NCI-H510A treated with DMSO at 0.1 percent for 48 hours (cell line): ENCODE results near the gene ZCCHC24.

Experiments used
- DNase-seq: peaks from one replicate; lab custom pipeline; 2025; lab: John Stamatoyannopoulos, UW

The ZCCHC24 gene

DNA sequence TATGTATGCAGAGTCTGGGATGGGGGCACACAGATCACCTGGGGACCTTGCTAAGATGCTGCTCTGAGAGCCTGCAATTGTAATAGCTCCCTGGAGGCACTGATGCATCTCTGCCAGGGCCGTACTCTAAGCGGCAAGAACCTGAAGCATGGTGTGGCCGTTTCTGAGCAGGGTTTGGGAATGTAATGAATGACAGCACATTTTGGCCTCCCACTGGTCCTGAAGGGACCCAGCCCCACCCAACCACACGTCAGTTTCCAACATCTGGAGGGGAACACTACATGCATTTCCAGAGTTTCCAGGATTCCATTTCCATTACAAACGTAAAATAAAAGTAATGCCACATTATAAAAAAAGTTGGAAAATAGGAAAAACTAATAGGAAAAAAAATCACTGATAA is 14.0 kb downstream of the ZCCHC24 start:
- no peak for DNase-seq

DNA sequence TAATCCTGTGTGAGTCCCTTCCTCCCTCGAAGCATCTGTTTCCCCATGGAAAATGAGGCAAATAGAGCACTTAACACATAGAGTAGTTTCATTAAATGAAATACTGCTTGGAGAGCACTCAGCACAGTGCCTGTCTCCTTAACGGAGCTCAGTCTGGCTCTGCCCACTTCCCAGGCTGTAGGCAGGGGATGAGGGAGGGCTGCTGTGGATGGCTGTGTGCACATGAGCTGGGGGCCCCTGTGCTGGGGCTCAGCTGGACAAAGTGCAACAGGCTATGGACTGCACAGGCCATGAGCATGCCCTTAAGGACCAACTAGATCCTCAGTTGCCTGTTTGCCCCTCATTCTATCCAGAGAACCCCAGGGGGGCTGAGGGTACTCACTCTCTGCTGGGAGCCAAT is 14.5 kb downstream of the ZCCHC24 start:
- no peak for DNase-seq

DNA sequence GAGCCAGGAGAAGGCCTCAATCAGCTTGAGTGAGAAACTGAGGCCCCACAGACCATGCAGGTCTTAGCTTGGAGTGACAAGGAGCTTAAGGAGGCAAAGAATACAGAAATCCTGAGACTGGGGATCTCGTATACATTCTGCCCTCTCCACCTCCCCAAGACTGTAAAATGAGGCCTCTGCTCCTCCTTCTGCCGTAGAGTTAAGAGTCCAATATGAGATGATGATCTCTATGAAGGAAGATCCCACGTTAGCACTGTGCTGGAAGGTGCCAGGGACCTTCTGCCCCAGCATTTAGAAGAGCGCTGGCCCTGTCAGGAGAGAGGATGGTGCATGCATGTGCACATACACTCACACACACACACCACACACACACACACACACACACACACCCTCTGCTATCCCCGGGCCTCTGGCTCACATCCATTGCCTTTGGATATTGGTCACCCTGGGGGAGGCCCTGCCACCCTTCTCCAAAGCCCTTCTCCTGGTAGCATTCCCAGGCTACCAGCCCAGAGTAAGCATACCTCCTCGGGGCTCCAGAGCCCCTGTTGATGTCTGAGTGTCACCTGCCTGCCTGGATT is 15.0 kb downstream of the ZCCHC24 start:
- DNase-seq, result no peak

DNA sequence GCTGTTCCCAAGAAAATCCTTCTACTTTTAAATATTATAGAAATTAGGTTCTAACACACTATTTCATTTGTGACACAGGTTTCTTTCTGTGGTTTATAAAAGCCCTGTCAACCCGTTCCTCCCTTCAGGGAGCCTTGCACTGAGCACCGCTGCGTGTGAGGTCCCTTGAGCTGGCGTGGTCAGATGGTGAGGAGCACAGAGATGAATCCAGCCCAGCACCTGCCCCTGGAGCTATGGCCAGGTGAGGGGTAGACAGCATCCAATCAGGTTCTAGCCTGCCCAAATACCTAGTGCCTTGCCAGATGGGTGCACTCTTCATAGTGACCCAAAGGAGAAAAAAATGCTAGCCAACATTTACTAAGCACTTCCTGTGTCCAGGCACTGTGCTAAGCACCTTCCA is 15.7 kb downstream of the ZCCHC24 start:
- no peak for DNase-seq

DNA sequence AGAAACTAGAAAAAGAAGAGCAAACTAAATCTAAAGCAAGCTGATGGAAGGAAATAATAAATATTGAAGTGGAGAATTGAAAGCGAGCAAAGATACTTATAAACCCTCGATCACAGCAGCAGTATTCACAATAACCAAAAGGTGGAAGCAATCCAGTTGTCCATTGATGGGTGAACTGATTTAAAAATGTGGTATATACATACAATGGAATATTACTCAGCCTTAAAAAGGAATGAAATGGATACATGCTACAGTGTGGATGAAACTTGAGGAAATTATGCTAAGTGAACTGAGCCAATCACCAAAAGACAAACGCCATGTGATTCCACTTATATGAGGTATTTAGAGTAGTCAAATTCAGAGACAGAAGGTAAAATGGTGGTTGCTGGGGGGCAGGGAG is 17.5 kb downstream of the ZCCHC24 start:
- no peak for DNase-seq

DNA sequence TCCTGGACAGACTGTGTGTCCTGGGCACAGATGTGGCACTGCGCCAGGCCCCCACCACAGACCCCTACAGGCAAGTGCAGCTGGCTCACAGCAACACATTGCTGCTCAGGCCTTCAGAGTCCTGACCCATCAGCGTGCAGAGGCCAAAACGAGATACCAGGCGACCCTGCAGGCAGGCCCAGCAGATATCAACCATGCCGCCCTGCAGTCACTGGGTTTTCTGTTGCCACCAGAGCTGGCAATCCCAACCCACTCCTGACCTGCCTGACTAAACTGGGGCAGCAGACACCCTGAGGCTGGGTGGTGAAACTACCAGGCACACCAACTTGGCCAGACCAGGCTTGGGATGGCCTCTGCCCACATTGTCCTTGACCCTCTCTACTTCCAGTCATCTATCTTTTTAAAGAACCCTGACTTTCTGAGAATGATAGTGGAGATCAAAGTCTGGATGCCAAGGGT is 20.3 kb downstream of the ZCCHC24 start:
- no peak for DNase-seq

DNA sequence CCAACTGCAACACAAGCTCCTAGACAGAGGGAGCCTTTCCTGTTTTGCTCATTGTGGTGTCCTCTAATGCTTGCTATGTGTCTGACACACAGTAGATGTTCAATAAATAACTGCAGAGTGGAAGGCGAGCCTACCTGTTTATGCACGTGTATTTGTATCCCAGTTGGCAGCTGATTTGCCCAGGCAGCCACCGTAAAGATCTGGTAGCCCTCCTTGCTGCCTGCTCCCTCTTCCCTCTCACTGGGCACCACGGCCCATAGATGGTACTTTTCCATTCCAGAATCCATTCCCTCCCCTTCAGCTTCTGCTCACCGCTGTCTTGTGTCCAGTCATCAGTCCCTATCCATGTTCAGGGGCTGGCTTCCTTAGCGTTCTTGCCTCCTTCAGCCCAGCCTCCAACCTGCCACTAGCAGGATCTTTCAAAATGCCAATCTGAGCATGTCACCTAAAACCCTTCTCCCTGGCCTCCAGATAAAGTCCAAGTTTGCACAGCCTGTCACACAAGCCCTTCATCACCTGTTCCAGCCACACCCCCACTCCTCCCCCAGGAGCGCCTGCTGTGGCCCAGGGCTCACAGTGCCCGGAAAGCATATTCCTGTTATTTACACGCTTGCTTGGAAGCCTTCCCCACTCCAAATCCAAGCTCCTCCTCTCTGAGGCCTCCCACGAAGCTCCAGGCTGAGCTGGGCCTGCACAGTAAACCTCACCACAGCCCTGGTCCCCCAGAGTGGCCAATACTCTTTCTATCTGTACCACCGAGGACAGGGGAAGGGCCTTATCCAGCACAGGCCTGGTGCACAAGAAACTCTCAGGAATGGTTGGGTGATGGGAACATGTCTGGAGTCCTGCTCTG is 21.0 kb downstream of the ZCCHC24 start:
- DNase-seq, result peak; percentile 80

DNA sequence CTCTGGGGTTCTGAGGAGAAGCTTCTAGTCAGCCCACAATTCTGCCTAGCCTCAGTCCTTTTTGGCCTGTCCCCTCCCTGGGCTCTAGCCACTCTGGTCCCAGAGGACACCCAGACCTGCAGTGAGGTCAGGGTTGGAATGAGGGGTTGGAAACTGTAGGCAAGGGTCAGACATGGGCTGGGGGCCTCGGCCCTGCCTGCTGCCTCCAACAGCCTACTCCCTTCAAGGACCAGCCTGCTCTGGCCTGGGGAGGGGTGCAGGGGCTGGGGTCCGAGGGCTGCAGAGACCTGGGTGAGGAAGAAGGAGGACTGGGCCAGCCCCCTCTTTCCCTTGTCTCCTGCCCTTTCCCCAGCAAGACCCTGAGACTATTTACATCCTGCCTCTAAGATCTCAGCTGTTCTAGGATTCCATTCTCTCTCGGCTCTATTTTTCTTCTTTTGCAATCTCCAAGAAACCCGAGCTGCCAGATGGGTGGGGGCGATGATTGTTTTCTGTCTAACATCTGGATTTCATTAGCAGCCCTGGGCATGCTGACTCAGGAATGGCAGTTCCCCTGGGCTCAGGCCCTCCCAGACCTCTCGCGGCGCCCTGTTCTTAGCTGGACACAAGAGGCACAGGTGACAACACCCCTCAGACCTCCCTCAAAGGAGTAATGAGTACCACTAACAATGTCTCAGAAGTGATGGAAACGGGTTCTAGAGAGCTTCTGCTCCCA is 23.1 kb downstream of the ZCCHC24 start:
- DNase-seq, result no peak

DNA sequence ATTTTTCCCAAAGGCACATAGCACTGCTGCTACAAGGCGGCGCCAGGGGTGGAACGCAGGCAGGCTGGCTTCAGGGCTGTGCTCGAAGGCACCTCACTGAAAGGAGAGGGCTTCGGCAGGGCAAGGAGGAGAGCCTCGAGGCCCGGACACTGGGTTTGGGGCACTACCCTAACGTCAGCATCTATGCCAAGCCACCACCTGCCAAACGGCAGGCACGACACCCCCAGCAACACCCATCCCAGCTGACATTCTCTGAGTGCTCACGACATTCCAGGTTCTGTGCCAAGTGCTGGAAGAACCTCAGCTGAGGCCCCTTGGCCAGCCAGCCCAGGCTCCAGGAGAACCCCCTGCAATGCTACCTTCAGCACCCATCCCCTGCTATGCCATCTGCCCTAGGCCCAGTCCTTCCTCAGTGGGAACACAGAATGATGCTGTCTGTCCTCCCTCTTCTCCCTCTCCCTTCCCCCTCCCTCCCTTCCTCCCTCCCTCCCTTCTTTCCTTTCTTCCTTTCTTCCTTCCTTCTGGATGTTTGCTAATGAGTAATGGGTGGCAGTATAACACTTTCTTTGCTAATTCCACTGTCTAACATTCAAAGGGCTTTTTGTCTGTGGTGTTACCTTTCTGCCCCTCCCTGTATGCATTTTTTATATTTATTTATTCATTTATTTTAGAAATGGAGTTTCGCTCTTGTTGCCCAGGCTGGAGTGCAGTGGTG is 24.3 kb downstream of the ZCCHC24 start:
- DNase-seq, result no peak

DNA sequence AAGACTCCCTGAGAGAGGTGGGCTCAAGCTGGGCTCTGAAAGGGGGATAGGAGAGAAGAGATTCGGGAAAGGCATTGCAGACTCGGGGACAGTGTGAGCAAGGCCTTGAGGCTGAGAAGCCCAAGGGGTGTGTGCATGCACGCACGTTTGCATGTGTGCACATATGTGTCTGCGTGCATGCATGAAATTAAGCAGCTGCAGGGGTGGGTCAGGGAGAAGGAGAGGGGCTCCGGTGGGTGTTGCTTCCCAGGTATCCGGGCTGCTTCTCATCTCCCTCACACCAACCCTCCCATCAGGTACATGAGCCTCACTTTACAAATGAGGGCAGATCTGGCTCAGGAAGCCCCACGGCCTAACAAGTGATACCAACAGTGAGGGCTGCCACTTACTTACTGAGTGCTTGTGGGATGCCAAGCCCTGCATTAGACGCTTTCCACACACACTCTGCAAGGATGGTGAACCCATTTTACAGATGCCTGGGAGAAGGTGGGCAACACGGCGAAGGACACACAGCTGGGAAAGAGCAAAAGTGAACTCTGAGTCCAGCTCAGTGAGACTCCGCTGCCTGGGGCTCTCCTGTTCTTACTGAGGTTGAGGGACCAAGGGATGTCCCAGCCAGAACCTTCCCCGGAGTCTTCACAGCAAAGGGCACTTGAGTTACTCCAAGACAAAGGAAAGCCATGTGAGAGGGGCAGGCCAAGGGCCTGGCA is 26.4 kb downstream of the ZCCHC24 start:
- DNase-seq, result no peak

DNA sequence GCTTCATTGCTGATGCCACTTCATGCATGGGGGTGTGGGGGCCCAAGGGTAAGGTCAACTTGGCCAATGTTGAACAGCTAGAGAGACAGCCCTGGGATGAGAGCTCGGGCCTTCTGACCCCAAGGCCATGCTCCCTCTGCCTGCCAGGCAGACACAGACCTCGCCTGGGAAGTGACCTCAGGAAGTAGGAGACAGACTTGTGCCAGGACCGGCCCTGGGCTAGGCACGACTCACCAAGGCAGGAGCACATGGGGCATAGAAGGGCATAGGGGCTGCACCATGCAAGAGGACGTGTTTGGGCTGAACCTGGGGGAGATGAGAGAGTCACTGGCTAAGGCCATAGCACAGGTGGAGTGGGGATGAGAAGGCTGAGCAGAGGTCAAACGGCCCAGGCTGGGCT is 27.1 kb downstream of the ZCCHC24 start:
- DNase-seq, result no peak

DNA sequence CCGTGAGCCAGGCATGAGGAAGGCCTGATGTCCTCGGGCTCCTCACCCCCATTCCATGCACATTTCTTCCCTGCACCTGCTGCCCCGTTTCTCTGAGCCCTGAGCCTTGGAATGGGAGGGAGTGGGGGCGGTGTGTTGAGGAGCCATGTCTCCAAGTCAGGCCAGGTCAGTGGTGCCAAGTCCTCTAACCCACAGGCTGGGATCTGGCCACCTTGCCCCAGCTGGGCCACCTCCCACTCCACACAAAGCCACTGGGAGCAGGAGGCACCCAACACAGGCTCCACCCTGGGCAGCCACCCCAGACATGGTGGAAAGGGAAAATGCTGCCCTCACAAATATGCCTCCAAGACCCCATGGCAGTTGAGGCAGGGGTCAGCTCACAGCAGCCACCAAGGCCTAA is 27.7 kb downstream of the ZCCHC24 start:
- no peak for DNase-seq

DNA sequence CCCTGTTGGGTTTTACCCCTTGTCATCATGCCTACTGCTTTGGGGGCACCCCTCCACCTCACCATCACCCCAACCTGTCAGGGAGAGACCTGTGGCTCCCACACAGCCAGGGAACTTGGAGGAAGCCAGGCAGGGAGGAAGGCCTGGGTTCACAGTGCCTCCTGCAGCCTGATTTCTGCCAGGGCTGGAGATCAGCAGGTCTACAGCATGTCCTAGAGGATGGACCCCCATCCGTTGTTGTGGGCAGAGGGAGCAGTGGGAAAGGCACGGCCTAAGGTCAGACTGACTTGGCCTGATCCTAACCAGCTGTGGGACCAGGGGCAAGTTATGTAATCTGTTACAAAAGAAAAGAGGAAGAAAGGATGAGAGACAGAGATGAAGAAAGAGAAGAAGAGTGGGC is 28.2 kb downstream of the ZCCHC24 start:
- DNase-seq, result no peak

DNA sequence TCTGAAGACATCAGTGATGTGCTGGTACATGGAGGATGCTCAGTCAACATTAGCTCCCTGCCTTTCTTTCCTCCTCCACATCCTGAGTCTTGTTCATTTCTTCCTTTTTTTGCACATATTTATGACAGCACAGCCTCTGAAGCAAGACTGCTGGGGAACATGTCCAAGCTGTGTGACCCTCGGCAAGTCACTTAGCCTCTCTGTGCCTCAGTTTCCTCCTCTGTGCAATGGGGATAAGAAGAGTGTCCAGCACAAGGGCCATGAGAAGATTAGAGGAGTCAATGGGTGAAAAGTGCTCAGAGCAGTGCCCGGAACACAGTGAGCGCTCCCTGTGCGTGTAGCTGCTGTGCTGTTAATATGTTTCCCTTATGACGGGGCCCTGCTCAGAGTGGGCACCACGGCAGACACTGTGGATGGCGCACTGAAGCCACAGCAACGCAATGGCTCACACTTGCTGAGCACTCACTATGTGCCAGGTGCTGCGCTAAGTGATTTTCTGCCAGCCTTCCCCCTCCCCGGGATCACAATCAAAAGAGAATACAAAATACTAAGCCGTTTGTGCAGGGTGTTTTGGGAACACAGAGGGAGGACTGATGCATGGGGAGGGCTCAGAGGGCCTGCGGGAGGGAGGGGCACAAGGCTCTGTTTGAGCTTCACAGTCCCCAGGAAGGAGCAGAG is 28.7 kb downstream of the ZCCHC24 start:
- no peak for DNase-seq

DNA sequence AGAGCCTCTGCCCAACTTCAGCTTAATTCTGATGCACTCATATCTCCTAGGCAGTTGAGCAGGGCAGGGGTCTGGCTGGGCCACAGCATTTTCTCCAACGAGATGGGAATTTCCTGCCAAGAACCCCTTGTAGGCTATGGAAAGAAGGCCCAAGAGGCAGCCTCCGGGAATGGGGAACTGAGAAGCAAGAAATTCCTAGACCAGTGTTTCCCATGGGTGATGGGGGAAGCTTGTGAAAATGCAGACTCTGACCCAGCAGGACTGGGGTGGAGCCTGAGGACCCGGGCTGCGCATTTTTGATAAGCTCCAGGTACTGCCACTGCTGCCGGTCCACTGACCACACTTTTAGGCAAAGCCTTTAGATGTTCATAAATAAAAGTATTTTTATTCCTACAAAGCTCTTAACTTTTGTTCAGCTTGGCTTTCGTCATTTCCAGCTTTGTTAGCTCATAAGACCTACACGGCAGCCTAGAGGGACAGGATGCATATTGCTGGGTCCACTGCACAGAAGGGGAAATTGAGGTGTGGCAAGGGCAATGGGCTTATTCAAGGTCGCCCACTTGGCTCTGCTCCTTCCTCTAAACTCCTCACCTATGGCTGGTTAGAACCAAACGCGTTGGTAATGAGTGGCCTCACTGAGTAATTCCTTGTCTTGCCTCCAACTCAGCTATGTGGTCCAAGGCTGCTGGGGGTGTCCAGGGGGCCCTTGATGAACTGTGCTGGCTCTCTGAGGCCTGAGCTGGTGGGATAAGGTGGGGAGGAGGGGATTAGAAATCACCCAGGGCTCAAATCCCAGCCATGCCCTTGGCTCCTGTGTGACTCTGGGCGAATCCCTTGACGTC is 29.5 kb downstream of the ZCCHC24 start:
- DNase-seq, result no peak

DNA sequence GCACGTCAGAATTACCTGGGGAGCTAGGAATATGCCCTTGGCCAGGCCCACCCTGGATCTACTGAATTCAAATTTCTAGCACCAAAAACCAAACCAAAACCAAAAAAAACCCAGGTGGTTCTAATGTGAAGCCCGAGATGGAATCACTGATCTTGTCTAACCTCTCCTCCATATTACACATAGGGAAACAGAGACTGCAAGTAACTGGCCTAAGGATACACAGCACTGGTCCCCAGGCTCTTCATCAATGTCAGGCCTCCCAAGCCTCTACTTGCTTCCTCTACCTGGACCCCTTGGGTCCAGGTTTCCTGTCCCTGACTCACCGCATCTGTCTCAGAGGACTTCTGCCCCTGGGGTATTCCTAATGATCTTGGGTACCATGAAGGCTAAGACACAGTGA is 30.7 kb downstream of the ZCCHC24 start:
- no peak for DNase-seq

DNA sequence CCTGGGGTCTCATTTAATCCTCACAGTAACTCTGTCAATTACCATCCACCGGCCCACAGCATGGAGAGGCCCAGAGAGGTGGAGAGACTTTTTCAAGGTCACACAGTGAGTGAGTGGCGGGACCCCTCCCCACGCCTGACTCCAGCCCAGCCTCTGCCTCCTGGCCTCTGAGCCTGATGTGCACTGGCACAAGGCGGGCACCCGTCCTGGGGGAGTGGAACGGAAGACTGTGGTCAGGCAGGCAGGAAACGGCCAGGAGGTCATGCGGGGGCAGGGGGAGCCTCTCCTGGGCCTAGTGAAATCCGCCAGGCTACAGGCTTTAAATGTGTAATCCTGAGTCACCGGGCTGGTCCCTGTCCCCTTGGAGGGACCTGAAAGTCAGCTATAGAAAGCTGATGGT is 32.2 kb downstream of the ZCCHC24 start:
- DNase-seq, result no peak

DNA sequence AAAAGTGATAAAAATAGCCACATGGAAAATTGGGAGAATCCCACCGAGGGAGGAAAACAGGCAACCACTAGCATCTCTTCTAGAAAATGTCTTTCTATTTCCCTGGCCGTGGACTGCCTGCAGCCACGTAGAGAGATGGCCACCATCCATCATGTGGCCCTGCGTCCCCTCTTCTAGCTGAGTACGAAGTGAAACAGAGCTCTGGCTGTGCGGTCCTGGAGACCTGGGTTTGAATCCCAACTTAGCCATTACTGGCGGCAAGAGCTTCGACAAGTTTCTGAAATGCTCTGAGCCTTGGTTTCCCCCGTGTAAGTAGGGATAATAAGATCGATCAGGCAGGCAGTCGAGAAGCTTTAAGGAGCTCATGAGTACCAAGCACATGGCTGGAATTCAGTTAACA is 32.9 kb downstream of the ZCCHC24 start:
- no peak for DNase-seq

DNA sequence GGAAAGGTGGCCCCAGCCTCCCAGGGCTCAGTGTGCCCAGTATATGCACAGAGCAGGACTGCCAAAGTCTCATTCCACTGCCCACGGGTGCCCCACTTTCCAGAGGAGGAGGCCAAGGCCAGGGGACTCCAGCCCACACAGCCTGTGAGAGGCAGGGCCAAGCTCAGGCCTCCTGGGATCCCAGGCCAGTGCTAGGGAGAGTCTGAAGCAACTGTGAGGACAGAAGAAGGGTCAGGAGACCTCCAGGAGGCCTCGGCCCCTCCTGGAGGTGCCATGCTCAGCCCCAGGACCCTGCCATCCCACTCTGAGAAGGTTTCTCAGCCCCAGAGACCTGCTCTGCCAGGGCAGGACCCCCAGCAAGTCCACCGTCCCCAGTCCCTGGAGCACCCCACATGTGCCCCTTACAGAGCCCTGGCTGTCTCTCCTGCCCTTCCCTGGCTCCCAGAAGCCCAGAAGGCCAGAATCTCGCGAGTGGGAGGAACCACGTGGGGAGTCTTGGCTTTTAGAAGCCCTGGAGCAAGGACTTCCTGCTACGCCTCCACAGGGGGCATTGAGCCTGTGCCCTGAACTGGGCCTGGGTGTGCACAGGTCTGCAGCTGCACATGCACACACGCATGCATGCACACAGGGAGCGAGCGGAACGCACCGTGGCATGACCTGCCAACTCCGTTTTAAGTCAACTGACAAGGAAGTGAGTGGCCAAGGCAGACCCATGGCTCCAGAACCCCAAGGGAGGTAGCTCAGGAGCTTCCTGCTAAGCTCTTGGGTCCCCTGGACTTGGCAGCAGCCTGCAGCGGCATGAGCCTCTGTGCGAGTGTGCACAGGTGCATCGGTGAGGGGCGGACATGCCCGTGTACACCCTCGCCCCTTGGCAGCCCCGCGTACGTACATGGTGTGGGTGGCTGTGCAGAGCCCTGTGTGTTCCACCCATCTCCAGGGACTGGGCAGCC is 33.6 kb downstream of the ZCCHC24 start:
- DNase-seq, result no peak
